Astrocyte (in vitro differentiated cells and primary cell): ENCODE results near the gene STARD3NL.

Experiments used
- EZH2 ChIP-seq: IDR thresholded peaks from 2 replicates; pipeline ENCODE4 v1.6.1; 2012; ENCODE audit warnings: mild to moderate bottlenecking, low read length, inconsistent platforms; ENCODE audit not compliant: insufficient read depth
- TF ChIP-seq, protein P1 (sequence below): IDR thresholded peaks from 2 replicates; pipeline ENCODE4 v1.5.1; 2011; ENCODE audit warnings: low read depth, mild to moderate bottlenecking, inconsistent platforms, low read length, moderate library complexity; ENCODE audit not compliant: insufficient read depth

- TF ChIP-seq, protein P1, sequence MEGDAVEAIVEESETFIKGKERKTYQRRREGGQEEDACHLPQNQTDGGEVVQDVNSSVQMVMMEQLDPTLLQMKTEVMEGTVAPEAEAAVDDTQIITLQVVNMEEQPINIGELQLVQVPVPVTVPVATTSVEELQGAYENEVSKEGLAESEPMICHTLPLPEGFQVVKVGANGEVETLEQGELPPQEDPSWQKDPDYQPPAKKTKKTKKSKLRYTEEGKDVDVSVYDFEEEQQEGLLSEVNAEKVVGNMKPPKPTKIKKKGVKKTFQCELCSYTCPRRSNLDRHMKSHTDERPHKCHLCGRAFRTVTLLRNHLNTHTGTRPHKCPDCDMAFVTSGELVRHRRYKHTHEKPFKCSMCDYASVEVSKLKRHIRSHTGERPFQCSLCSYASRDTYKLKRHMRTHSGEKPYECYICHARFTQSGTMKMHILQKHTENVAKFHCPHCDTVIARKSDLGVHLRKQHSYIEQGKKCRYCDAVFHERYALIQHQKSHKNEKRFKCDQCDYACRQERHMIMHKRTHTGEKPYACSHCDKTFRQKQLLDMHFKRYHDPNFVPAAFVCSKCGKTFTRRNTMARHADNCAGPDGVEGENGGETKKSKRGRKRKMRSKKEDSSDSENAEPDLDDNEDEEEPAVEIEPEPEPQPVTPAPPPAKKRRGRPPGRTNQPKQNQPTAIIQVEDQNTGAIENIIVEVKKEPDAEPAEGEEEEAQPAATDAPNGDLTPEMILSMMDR = no peak
- no peak for TF ChIP-seq EZH2
Measured at GRCh38 chr7:38207843-38208242, 29.8 kb downstream of the STARD3NL start.
